Type B pancreatic cell (in vitro differentiated cells): ENCODE results near the gene PEAK1. TPM values are rescaled to one million over a fixed set of nuclear protein-coding genes. Genes with fewer than 3 reads are reported as not detected.
"Not testable (repeated sequence)": the region's sequence is repeated elsewhere in the genome, so short reads cannot be mapped to it uniquely, and the experiment has no call there.

Experiments used
- DNase-seq: peaks from one replicate; pipeline ENCODE4 v3.0.0; 2021; ENCODE audit warnings: mixed read lengths; ENCODE audit not compliant: unreplicated experiment; ENCODE audit errors: extremely low spot score
- H3K27ac Mint-ChIP-seq: 2 replicates; pipeline ENCODE4 v1.8.0; 2021; ENCODE audit warnings: mild to moderate bottlenecking, mixed read lengths
- H3K27me3 Mint-ChIP-seq: 2 replicates; pipeline ENCODE4 v1.8.0; 2021; ENCODE audit warnings: mixed read lengths
- H3K36me3 Mint-ChIP-seq: 2 replicates; pipeline ENCODE4 v1.8.0; 2021; ENCODE audit warnings: mixed read lengths
- H3K4me1 Mint-ChIP-seq: one replicate; pipeline ENCODE4 v1.8.0; 2021; ENCODE audit warnings: mixed read lengths; ENCODE audit not compliant: unreplicated experiment
- H3K4me3 Mint-ChIP-seq: 2 replicates; pipeline ENCODE4 v1.8.0; 2021; ENCODE audit warnings: mild to moderate bottlenecking, mixed read lengths
- H3K9me3 Mint-ChIP-seq: 2 replicates; pipeline ENCODE4 v1.8.0; 2021; ENCODE audit warnings: mixed read lengths
- CTCF ChIP-seq: fragments of 200-600 bp; sonication (generic); conservative IDR thresholded peaks from 2 replicates; pipeline ENCODE4 v1.5.0; 2021; ENCODE audit warnings: antibody characterized with exemption, mild to moderate bottlenecking
- total RNA-seq: library from RNA; stranded (reverse); gene quantifications from 2 replicates; pipeline ENCODE4 v1.2.1, GENCODE V29; 2021; ENCODE audit warnings: low replicate concordance

Gene PEAK1
- total RNA-seq, 1 donor from 2014 or later = 35.0 TPM

GRCh38 chr15:77285057-77285997 lies 134.6 kb downstream of the PEAK1 start:
- Mint-ChIP-seq H3K4me1 (no peaks in the 10 kb centered on the region), H3K36me3 (peaks cover 5% of the 10 kb centered on the region), H3K9me3 (no peaks in the 10 kb centered on the region), H3K4me3 (no peak overlapping the region), H3K27ac (no peak overlapping the region), H3K27me3 (no peaks in the 10 kb centered on the region)
- no peak for TF ChIP-seq CTCF
- no peak for DNase-seq

GRCh38 chr15:77282333-77282732 lies 137.6 kb downstream of the PEAK1 start:
- H3K27ac Mint-ChIP-seq = no peak overlapping the region
- no peaks in the 10 kb centered on the region for H3K4me1 Mint-ChIP-seq
- H3K27me3 Mint-ChIP-seq = no peaks in the 10 kb centered on the region
- TF ChIP-seq CTCF = no peak
- H3K4me3 Mint-ChIP-seq = no peak overlapping the region
- DNase-seq = no peak
- H3K36me3 Mint-ChIP-seq = peaks cover 9% of the 10 kb centered on the region
- H3K9me3 Mint-ChIP-seq = no peaks in the 10 kb centered on the region

DNA sequence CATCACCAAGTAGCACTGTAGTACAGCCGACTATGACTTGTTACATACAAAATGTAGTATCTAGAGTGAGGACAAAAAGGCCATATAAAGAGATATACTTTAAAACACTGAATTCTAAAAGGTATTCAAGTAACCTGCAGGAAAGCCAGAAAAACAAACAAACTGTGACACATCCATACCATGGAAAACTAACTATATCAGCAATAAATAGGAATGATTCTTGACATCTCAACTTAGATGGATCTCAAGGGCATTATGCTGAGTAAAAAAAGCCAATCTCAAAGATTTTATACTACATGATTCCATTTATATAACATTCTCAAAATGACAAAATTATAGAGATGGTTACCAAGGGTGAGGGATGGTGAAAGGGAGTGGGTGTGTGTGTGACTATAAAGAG lies 143.0 kb downstream of the PEAK1 start:
- Mint-ChIP-seq H3K27ac (no peak overlapping the region), H3K9me3 (no peaks in the 10 kb centered on the region), H3K4me3 (no peak overlapping the region), H3K4me1 (no peaks in the 10 kb centered on the region), H3K36me3 (peaks cover 12% of the 10 kb centered on the region), H3K27me3 (no peaks in the 10 kb centered on the region)
- no peak for TF ChIP-seq CTCF
- no peak for DNase-seq

DNA sequence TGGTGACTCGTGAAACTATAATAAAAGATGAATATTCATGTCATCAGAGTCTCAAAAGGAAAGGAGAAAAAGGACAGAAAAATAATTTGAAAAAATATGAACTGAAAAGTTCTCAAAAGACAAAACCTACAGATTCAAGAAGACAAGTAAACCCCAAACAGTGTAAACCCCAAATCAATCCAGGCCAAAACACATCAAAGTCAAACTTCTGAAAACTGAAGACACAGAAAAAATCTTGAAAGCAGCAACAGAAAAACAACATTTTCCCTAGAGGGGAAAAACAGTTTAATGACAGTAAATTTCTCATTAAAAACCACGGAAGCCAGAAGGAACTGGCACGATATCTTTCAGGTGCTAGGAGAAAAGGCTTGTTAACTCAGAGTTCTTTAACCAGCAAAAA lies 143.8 kb downstream of the PEAK1 start:
- TF ChIP-seq CTCF = no peak
- DNase-seq = no peak
- Mint-ChIP-seq H3K27ac (no peak overlapping the region), H3K4me1 (no peaks in the 10 kb centered on the region), H3K9me3 (no peaks in the 10 kb centered on the region), H3K36me3 (peaks cover 12% of the 10 kb centered on the region), H3K27me3 (no peaks in the 10 kb centered on the region), H3K4me3 (no peak overlapping the region)

- not testable (repeated sequence) for H3K4me1 Mint-ChIP-seq, H3K27ac Mint-ChIP-seq, DNase-seq, H3K9me3 Mint-ChIP-seq, H3K4me3 Mint-ChIP-seq, H3K27me3 Mint-ChIP-seq
- H3K36me3 Mint-ChIP-seq = peaks cover 20% of the 10 kb centered on the region
These were observed 146.8 kb downstream of the PEAK1 start for GRCh38 chr15:77273136-77273535.

- Mint-ChIP-seq H3K36me3 (peaks cover 14% of the 10 kb centered on the region), H3K4me1 (no peaks in the 10 kb centered on the region), H3K4me3 (no peak overlapping the region), H3K27me3 (no peaks in the 10 kb centered on the region), H3K9me3 (no peaks in the 10 kb centered on the region), H3K27ac (no peak overlapping the region)
- DNase-seq = no peak
- TF ChIP-seq CTCF = no peak
These were observed 153.1 kb downstream of the PEAK1 start for GRCh38 chr15:77266708-77267386.
